GM18861 (cell line): ENCODE results near the gene CCR2.
"Not testable (repeated sequence)": the region's sequence is repeated elsewhere in the genome, so short reads cannot be mapped to it uniquely, and the experiment has no call there.

Experiments used
- ATAC-seq: cut with Tn5 transposase; IDR thresholded peaks from one replicate; pipeline ENCODE4 v1.9.1; 2021; ENCODE audit not compliant: unreplicated experiment

The CCR2 gene

DNA sequence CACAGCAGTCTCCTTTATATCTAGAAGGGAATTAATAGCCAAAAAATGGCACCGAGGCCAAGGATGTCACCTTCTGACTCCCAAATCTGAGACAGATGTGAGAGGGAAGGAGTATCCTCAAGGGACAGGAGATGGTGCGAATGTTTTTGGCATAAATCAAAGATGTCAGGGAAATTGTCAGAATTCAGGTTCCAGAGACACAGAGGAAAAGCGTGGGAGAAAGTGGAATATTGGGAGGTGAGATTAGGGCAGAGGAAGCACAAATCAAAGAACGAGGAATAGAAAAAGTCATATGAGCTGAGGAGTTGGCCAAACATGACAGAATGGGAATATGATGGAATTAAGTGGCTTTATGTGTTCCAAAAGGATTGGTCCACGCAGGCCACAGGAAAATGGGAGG lies 46.9 kb downstream of the CCR2 start:
- no peak for ATAC-seq

GRCh38 chr3:46401579-46401978 lies 47.7 kb downstream of the CCR2 start:
- no peak for ATAC-seq

GRCh38 chr3:46402902-46403301 lies 49.0 kb downstream of the CCR2 start:
- ATAC-seq: not testable (repeated sequence)

- ATAC-seq: no peak
Observed at GRCh38 chr3:46405301-46406019, 51.5 kb downstream of the CCR2 start.

GRCh38 chr3:46406443-46406787 lies 52.5 kb downstream of the CCR2 start:
- no peak for ATAC-seq

DNA sequence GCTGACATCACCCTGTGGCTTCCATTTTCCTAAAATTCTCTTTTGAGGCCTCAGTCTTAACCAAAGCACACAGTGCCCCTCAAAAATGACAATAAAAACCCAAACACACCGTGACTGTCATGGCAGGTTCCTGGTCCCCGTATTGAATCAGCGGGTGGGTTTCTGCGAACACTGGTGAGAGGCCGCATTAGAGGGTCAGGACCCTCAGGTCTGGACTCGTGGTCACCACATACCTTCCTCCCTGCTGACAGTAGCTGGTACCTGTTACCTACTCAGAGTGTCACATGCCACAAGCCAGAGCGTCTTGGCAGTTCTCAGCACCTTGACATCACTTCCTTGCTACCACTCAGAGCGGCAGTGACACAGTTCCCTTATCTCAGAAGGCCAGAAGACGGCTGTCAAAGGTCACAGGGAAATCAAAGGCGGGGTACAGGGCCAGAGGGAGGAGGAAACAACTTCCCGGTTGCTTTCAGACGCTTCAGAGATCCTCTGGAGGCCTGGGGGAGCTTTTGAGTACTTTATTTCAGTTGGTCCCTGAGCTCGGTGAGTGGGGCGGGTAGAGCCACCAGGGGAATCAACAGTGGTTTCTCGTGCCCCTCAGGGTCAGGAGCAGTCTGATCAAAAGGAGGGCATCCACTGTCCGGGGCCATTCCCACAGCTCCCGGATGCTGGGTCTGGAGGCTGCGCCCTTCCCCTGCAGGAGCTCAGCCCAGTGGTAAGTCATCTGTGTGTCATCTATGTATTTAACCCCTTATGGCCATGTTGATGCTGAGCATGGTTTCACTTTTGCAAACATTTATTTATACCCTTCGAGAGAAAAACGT lies 53.1 kb downstream of the CCR2 start, which contains the start of the genes CCR5AS and CCRL2:
CCR5AS (minus strand) TSS at position 279 of the 824 bp plus-strand sequence.
CCRL2 (plus strand) TSS at position 472 of the 824 bp plus-strand sequence. CDS start 821 bp downstream, outside the sequence.
- ATAC-seq: no peak

- ATAC-seq: no peak
Observed at GRCh38 chr3:46407970-46408369, 54.1 kb downstream of the CCR2 start.

DNA sequence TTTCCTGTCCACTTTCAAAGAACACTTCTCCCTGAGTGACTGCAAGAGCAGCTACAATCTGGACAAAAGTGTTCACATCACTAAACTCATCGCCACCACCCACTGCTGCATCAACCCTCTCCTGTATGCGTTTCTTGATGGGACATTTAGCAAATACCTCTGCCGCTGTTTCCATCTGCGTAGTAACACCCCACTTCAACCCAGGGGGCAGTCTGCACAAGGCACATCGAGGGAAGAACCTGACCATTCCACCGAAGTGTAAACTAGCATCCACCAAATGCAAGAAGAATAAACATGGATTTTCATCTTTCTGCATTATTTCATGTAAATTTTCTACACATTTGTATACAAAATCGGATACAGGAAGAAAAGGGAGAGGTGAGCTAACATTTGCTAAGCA lies 54.9 kb downstream of the CCR2 start:
- no peak for ATAC-seq

DNA sequence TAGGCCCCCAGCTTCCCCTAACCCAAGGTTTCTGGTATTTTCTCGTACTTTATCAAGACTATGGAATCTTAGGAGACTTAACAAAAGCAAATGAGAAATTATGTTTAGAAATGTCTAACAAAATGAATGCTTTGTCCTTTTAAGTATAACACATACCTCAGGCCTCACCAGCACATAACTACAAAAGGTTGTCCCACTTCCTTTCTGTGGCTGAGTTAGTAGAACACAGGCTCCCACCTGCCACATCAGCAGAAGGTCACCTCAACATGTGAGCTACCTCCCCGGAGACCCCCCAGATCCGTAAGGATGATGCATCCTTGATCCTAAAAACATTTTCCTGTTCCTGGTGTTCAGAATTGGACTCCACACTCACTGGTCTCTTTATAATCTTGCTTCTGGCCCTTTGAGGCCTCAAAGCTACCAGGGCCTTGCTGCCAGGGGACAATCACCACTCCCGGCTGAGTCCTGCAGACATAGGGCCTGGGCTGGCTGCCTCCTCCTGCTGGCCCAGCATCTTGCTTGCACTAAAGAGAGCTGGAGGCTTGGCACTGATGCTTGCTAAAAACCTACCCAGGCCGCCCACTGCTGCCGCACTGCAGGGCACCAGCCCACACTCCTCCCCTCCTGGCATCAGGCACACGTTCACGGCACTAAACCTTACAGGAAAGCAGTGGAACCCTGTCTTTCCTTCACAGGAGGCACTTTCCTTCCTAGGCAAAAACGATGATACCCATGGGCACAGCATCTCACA lies 56.0 kb downstream of the CCR2 start:
- ATAC-seq: no peak
